IgD-negative memory B cell (primary cell): ENCODE measurements around the gene CSNK1D. TPM values are rescaled to one million over a fixed set of nuclear protein-coding genes. Genes with fewer than 3 reads are reported as not detected.
"Not testable (repeated sequence)": the region's sequence is repeated elsewhere in the genome, so short reads cannot be mapped to it uniquely, and the experiment has no call there.

Experiments used
- H3K27ac Mint-ChIP-seq, 3 donors: one replicate each; pipeline ENCODE4 v1.8.0; 2020 to 2022; ENCODE audit warnings: mild to moderate bottlenecking in 3 of 3, mixed read lengths in 3 of 3, moderate library complexity in 1 of 3
- H3K27me3 Mint-ChIP-seq: one replicate; pipeline ENCODE4 v1.8.0; 2021; ENCODE audit warnings: mixed read lengths
- H3K36me3 Mint-ChIP-seq: one replicate; pipeline ENCODE4 v1.8.0; 2020; ENCODE audit warnings: mild to moderate bottlenecking, mixed read lengths
- H3K4me1 Mint-ChIP-seq, 3 donors: one replicate each; pipeline ENCODE4 v1.8.0; 2020 to 2022; ENCODE audit warnings: mixed read lengths in 3 of 3, mild to moderate bottlenecking in 1 of 3
- H3K4me3 Mint-ChIP-seq, 4 donors: one replicate each; pipeline ENCODE4 v1.8.0; 2020 to 2022; ENCODE audit warnings: mild to moderate bottlenecking in 4 of 4, mixed read lengths in 4 of 4, moderate library complexity in 3 of 4
- H3K9me3 Mint-ChIP-seq, 3 donors: one replicate each; pipeline ENCODE4 v1.8.0; 2020 to 2021; ENCODE audit warnings: mixed read lengths in 3 of 3, mild to moderate bottlenecking in 1 of 3
- polyA plus RNA-seq: library from polyadenylated mRNA; unstranded; fragments of 300-500 nt; fragmentation: Illumina TruSeq; gene quantifications from one replicate; pipeline ENCODE4 v1.2.3, GENCODE V29; 2021

Gene CSNK1D
- polyA plus RNA-seq, 1 donor from 2014 or later, result 78.3 TPM

DNA sequence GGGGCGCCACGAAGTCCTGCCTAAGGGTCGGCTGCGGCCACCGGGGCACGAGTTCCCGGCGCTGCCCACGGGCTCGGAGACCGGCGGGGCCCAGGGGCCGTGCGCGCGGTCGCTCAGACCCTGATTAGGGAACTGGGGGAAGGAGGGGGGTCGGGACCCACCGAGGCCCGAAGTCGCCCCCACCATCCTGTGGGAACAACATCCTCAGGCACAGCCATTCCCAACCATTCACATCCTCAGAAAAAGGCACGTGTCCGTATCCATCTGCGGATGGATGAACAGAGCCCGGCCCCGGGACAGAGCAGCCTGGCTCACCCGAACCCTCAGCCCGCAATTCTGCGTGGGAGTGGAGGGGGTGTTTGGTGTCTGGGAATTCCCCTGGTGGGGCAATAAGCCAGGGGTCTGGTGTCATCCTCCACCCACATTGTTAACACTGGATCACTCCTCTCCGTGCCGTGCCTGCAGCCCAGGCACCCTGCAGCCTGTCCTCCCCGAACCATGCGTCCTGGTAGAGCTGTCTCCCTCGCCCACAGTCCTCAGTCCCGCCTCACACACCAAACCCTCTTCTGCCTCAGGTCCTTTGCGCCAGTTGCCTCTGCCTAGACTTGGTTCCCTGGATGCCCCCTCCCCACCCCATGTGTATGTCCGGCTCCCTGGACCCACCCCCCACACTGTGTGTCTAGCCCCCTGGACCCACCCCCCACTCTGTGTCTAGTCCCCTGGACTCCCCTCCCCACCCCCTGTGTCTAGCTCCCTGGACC lies 60.1 kb downstream of the CSNK1D start:
- Mint-ChIP-seq H3K9me3 (no peaks in the 10 kb centered on the region), H3K4me3 (peak overlapping the region; percentile 83 to 86 (median 84)), H3K36me3 (no peaks in the 10 kb centered on the region), H3K27ac (peak overlapping the region; percentile 83 to 95 (median 91)), H3K4me1 (peaks cover 4 to 27% (median 21%) of the 10 kb centered on the region in 3 donors), H3K27me3 (no peaks in the 10 kb centered on the region)

DNA sequence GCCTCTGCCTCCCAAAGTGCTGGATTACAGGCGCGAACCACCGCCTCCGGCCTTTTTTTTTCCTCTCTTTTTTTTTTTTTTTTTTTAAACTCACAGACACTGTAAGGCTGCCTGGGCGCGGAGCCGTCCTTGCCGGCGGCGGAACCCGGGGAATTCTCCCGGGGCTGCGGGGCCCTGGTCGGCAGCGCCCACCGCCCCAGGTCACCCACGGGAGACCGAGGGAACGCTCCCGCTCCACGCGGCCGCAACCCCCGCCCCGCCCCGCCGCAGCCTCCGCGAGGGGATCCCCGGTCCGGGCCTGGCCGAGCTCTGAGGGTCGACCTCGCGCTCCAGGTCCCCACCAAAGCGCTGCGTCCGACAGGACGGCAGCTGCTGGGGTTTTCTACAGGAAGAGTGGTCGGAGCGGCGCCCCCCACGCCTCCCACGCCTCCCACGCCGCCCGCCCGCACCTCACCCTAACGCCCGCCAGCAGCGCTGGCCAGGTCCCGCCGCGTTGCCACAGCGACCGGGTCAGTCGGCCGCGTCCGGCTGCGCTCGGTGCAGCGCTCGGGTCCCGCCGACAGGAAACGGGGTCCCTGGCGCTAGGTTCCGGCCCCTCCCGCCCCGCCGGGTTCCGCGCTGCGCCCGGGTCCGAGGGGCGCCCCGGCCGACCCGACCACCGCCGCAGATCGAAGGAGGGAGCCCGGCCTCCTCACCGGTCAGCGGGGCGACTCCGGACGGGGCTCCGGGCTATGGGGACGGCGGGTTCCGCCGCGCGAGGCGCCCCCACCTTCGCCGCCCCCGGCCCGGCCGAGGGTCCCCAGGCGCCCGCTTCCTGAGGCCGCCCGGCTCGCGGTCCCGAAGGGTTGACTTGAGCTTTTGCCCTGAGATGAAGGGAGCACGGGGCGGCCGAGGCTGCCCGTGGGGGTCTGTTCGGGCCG lies 60.9 kb downstream of the CSNK1D start, which contains the start of gene CCDC57:
Gene CCDC57, minus strand, starts transcription at position 512 of the 920 bp plus-strand sequence. CDS start 10,898 bp downstream, outside the sequence.
- Mint-ChIP-seq H3K4me3 (peak within 1 kb of the TSS; percentile 83 to 86 (median 84)), H3K9me3 (no peaks in the 10 kb centered on the region), H3K4me1 (peaks cover 4 to 27% (median 21%) of the 10 kb centered on the region in 3 donors), H3K27me3 (no peaks in the 10 kb centered on the region), H3K27ac (peak within 1 kb of the TSS; percentile 83 to 95 (median 91)), H3K36me3 (no peaks in the 10 kb centered on the region)

DNA sequence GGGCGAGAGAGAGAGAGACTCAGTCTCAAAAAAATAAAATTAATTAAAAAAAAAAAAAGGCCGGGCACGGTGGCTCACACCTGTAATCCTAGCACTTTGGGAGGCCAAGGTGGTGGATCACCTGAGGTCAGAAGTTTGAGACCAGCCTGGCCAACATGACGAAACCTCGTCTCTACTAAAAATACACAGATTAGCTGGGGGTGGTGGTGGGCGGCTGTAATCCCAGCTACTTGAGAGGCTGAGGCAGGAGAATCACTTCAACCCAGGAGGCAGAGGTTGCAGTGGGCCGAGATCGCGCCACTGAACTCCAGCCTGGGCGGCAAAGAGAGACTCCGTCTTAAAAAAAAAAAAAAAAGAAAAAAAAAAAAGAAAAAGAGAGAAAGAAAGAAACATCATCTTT lies 62.8 kb downstream of the CSNK1D start:
- not testable (repeated sequence) for H3K27ac Mint-ChIP-seq, H3K4me3 Mint-ChIP-seq, H3K9me3 Mint-ChIP-seq, H3K27me3 Mint-ChIP-seq, H3K36me3 Mint-ChIP-seq
- peaks cover 10 to 23% (median 17%) of the 10 kb centered on the region in 3 donors for H3K4me1 Mint-ChIP-seq

DNA sequence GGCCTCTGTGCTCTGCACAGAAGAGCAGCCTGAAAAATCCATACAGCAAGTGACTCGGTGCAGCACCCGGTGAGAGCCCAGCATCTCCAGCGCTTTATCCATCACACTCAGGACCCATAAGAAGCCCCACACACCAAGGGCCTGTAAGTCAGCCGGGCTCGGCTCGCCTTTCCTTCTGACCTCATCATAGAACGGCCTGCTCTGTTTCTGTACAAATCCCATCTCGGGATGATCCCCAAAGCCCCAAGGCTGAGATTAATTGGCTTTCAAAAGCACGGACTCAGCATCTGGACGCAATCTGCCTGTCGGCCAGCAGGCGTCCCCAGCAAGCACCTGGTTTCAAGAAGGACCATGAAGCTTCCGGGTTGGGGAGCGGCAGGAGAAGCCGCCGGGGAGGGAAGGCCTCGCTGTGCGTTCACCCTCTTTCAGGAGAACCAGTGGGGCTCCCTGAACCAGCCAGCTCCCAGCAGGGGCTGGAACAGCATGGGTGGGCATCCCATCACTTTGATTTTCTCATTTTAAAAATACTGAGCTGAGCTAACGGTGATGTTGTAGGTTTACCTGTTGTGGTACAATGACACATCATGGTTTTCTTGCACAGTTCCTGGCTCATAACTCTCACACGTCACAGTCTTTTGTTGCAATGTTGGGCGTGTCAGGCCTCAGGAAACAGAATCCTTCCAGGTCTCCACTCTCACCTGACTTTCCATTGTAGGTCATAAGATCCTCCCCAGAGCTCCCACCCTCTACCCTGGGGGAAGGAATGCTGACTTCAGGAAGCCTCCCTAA lies 67.6 kb downstream of the CSNK1D start:
- peaks cover 2% of the 10 kb centered on the region for H3K36me3 Mint-ChIP-seq
- H3K4me3 Mint-ChIP-seq, result peak overlapping the region in 3 of 4 donors; percentile 8 to 82 (median 57)
- H3K4me1 Mint-ChIP-seq, result peaks cover 8 to 15% (median 11%) of the 10 kb centered on the region in 3 donors
- no peaks in the 10 kb centered on the region for H3K27me3 Mint-ChIP-seq
- no peaks in the 10 kb centered on the region for H3K9me3 Mint-ChIP-seq
- H3K27ac Mint-ChIP-seq, result peak overlapping the region; percentile 81 to 96 (median 92)

DNA sequence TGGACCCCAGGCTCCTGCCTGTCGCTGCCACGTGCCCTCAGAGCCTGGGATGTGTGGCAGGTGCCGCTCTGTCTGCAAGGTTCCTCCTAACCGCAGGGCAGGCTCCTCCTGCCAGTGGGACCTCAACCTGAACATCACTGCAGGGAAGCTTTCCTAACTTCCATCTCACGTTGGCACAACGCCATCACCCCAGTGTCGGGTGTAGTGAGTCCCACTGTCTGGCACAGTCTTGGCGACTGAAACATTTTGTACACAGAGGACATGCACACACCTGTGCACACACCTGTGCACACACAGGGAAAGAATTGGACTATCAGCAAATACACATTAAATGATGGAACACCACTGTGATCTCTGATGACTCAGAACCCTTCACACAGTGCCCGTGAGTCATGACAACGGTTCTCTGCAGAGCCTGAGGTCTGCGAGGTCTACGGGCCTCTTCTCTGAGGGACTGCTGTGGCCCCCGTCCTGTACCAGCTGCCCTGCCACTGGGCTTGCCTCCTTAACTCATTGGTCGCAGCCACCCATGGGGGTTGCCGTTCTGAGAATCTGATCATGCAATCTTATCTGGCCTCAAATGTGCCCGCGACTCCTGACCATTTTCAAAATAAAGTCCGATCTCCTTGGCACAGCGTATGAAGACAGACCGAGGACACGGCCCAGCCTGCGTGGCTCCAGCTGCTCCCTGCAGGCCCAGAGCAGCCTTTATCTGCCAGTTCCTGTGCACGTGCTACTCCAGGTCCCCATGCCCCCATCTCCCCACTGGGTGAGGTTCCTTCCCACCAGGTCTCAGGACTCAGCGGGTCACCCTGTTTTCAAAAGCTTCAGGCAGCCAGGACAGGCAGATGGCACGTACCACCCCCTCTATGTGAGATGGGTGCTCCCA lies 68.4 kb downstream of the CSNK1D start:
- H3K27me3 Mint-ChIP-seq, result no peaks in the 10 kb centered on the region
- H3K27ac Mint-ChIP-seq, result peak overlapping the region in 1 of 3 donors; percentile 96
- no peak overlapping the region for H3K4me3 Mint-ChIP-seq
- H3K9me3 Mint-ChIP-seq, result no peaks in the 10 kb centered on the region
- H3K36me3 Mint-ChIP-seq, result peaks cover 2% of the 10 kb centered on the region
- H3K4me1 Mint-ChIP-seq, result peaks cover 8 to 15% (median 11%) of the 10 kb centered on the region in 3 donors

DNA sequence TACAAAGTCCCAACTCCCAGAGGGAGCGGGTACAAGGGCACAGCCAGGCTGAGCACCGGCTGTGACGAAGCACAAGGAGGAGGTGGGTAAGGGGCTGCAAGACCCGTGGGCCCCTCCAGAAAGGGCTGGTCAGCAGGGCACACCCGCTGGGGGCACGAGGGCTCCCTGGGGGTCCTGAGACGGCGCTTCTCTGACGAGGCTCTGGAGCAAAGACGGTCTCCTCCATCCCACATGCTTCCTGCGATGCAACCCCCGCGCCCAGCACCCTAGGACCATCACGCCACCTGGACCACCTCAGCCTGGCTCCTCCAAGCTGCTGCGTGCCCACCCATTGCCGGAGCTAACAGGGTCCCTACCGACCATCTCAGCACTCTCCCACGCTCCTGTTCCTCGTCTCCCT lies 69.6 kb downstream of the CSNK1D start:
- Mint-ChIP-seq H3K9me3 (no peaks in the 10 kb centered on the region), H3K4me3 (no peak overlapping the region)

DNA sequence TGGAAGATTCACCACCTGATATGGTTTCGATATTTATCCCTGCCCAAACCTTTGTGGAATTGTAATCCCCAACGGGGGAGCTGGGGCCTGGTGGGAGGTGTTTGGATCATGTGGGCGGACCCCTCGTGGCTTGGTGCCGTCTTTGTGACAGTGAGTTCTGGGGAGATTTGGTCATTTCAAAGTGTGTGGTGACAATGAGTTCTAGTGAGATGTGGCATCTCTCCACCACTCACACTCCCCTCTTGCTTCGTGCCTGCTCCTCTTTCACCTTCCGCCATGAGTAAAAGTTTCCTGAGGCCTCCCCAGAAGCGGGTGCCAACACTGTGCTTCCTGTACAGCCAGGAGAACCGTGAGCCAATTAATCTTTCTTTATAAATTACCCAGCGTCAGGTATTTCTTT lies 70.5 kb downstream of the CSNK1D start:
- Mint-ChIP-seq H3K27ac (no peak overlapping the region), H3K9me3 (no peaks in the 10 kb centered on the region), H3K4me3 (no peak overlapping the region), H3K4me1 (peaks cover 12 to 16% (median 12%) of the 10 kb centered on the region in 3 donors), H3K36me3 (peaks cover 2% of the 10 kb centered on the region), H3K27me3 (no peaks in the 10 kb centered on the region)

More for the DNA sequence above, 69.6 kb downstream of the CSNK1D start:
- H3K27me3 Mint-ChIP-seq, result no peaks in the 10 kb centered on the region
- peaks cover 8 to 14% (median 10%) of the 10 kb centered on the region in 3 donors for H3K4me1 Mint-ChIP-seq
- H3K36me3 Mint-ChIP-seq, result peaks cover 2% of the 10 kb centered on the region
- no peak overlapping the region for H3K27ac Mint-ChIP-seq

DNA sequence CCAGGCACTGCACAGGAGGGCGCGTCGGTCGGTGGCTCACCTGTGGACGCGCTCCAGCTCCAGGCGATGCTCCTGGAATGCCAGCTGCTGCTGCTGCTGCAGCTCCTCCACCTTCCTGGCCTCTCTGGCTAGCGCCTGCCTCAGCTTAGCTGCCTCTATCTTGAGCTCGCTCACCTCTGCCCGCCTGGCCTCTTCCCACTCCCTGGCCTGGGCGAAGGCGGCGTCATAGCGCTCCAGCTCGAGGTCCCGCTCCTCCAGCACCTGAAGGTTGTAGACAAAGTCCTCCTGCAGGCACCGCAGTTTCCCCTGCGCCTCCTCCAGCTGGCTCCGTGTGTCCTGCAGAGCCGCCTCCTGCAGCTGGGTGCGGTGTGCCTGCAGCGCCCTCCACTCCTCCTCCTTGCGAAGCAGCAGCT lies 72.0 kb downstream of the CSNK1D start:
- no peaks in the 10 kb centered on the region for H3K27me3 Mint-ChIP-seq
- no peak overlapping the region for H3K27ac Mint-ChIP-seq
- no peaks in the 10 kb centered on the region for H3K9me3 Mint-ChIP-seq
- no peak overlapping the region for H3K4me3 Mint-ChIP-seq
- peaks cover 2% of the 10 kb centered on the region for H3K36me3 Mint-ChIP-seq
- H3K4me1 Mint-ChIP-seq, result peaks cover 12 to 16% (median 15%) of the 10 kb centered on the region in 3 donors

DNA sequence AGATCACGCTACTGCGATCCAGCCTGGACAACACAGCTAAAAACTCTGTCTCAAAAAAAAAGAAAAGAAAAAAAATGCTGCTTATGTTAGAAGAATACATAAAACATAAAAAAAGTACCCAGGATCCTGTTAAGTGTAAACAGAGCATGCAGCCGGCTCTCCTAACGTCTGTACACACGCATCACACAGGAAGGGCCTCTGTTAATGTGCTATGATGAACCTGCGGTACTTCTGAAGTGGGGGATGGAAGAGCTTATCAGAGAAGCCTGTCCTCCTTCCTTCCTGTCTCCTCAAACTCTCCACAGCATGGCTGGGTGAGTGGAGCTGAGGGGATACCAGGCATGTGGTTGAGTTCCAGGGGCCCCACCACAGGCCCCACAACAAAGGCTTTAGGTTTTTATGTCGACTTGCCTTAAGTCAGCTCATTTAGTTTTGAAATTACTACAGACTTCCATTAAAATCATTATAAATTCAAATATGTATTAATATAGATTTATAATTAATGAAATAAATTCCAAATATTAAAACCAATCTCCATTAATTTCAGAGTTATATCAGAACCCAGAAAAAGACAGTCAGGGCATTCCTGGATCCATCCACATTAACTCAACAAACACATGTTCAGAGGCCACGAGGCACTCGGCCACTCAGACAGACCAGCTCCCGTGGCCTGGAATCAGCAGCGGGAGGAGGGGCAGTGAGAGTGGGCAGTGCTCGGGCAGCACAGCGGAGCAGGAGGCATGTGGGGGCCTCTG lies 72.6 kb downstream of the CSNK1D start:
- Mint-ChIP-seq H3K27me3 (no peaks in the 10 kb centered on the region), H3K36me3 (peaks cover 2% of the 10 kb centered on the region), H3K4me3 (no peak overlapping the region), H3K4me1 (peaks cover 9 to 12% (median 11%) of the 10 kb centered on the region in 3 donors), H3K9me3 (no peaks in the 10 kb centered on the region), H3K27ac (no peak overlapping the region)

DNA sequence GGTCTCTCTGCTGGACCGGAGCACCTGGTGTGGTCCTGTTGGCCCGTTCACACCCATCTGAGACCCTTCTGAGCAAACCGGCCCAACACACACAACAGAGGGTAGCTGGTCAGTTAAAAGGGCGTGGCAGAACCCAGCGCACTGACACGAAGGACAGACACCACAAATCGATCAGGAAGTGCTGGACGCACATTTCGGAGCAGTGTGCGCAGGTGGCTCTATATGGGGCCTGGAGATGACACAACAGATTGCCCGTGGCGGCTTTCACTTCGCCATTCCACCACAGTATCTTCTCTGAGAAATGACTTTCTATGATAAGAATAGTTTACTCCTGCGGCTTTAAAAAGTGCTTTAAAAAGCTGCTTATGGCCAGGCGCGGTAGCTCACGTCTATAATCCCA lies 73.4 kb downstream of the CSNK1D start:
- Mint-ChIP-seq H3K4me3 (peak overlapping the region in 1 of 4 donors; percentile 23), H3K9me3 (no peaks in the 10 kb centered on the region), H3K4me1 (peaks cover 7 to 8% (median 8%) of the 10 kb centered on the region in 3 donors), H3K36me3 (peaks cover 6% of the 10 kb centered on the region), H3K27me3 (no peaks in the 10 kb centered on the region), H3K27ac (no peak overlapping the region)

DNA sequence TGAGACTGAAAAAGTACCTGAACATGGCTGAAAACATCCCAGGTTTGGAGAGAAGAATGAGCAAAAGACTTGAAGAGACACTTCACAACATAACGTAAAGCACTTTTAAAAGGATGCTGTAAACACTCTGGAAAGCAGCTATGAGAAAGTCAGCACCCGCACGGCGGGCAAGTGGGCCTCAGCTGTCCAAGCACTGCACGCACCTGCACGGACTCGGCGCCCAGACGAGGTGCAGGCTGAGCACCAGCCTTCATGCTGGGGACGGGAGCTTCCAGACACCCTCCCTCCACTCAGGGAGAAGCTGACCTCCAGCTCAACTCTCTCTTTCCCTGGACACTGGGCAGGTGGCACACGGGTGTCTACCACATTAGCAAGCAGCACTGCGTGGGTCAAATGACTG lies 74.0 kb downstream of the CSNK1D start:
- Mint-ChIP-seq H3K4me1 (peaks cover 7 to 8% (median 8%) of the 10 kb centered on the region in 3 donors), H3K27me3 (no peaks in the 10 kb centered on the region), H3K9me3 (no peaks in the 10 kb centered on the region), H3K36me3 (peaks cover 6% of the 10 kb centered on the region), H3K27ac (no peak overlapping the region), H3K4me3 (no peak overlapping the region)

DNA sequence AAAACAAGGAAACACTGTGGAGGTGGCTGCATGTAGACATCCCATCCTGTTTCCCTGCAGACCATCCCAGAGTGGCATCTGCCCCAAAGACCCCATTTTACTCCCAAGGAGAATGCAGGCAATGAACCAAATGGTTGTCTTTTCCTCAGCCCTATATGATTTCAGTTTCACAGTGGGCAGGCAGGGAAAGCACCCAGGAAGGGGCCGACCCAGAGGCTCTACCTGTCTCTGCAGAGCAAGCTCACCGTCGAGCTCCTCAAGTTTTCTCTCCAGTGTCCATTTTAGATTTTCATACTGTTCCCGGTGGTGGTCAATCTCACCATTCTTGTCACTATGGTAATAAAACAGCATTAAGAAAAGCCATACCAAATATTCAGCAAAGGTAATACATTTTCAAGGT lies 75.4 kb downstream of the CSNK1D start:
- Mint-ChIP-seq H3K4me1 (peaks cover 7 to 13% (median 8%) of the 10 kb centered on the region in 3 donors), H3K27me3 (no peaks in the 10 kb centered on the region), H3K36me3 (peaks cover 8% of the 10 kb centered on the region), H3K9me3 (no peaks in the 10 kb centered on the region), H3K27ac (peak overlapping the region in 1 of 3 donors; percentile 14), H3K4me3 (no peak overlapping the region)
